ENCODE data around the gene IRX2.

DNA sequence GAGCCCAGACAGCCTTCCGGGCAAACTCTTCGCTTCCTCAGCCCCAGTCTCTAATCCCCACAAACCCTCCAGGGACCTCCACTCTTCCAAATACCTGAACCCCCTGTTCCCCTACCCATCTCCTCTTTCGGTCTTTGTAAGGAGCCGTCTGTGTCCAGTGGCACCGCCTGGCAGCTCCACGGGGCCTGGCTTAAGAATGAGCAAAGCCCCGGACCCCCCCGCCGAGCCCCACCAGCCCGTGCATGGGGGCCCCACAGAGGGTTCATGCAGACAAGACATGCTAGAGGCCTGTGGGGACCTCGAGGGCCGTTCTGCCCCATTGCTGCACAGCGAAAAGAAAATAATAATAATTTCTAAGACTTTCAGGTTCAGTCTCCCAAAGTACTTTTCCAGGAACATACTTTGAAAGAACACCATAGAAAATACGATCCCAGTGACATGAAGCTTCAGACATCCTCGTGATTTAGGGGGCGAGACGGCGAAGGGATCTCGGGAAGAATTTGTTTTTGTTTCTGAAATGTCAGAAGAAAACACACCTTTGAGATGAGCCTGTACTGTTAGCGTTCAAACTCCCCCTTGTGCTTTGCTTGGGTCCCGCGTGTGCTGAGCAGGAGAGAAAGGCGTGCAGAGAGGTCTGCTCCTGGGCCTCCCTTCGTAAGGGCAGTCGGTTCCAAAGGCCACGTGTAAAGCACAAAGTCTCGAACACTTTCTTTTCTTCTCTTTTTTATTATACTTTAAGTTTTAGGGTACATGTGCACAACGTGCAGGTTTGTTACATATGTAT lies 49.2 kb downstream of the IRX2 start:
- TF ChIP-seq, protein P1, sequence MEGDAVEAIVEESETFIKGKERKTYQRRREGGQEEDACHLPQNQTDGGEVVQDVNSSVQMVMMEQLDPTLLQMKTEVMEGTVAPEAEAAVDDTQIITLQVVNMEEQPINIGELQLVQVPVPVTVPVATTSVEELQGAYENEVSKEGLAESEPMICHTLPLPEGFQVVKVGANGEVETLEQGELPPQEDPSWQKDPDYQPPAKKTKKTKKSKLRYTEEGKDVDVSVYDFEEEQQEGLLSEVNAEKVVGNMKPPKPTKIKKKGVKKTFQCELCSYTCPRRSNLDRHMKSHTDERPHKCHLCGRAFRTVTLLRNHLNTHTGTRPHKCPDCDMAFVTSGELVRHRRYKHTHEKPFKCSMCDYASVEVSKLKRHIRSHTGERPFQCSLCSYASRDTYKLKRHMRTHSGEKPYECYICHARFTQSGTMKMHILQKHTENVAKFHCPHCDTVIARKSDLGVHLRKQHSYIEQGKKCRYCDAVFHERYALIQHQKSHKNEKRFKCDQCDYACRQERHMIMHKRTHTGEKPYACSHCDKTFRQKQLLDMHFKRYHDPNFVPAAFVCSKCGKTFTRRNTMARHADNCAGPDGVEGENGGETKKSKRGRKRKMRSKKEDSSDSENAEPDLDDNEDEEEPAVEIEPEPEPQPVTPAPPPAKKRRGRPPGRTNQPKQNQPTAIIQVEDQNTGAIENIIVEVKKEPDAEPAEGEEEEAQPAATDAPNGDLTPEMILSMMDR (conservative IDR thresholded peaks at IDR 0.05) = no peak
- TF ChIP-seq EZH2 (IDR thresholded peaks at IDR 0.05; ENCODE audit: low read depth) = no peak
